GM18508 (cell line): ENCODE measurements around the gene CENPN.

Source experiments
- ATAC-seq: cut with Tn5 transposase; IDR thresholded peaks from one replicate; pipeline ENCODE4 v1.9.1; 2021; ENCODE audit warnings: moderate number of reproducible peaks; ENCODE audit not compliant: insufficient read depth, unreplicated experiment

The CENPN gene

GRCh38 chr16:81018496-81018895 is 11.5 kb downstream of the CENPN start:
- ATAC-seq, result no peak

DNA sequence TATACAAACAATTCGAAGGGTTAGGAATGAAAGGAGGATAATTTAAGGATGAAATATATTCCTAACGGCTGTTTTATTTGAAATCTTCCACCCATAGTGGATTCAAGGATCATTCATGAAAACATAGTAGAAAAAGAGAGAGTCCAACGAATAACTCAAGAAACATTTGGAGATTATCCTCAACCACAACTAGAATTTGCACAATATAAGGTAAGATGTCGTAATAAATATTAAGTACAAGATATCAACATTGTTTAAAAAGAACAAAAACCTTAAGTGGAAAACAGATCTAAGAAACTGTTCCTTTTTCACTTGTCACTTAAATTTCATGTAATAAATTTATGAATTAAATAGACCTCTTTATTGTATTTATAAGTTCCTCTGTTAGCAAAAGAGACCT is 19.4 kb downstream of the CENPN start:
- no peak for ATAC-seq

DNA sequence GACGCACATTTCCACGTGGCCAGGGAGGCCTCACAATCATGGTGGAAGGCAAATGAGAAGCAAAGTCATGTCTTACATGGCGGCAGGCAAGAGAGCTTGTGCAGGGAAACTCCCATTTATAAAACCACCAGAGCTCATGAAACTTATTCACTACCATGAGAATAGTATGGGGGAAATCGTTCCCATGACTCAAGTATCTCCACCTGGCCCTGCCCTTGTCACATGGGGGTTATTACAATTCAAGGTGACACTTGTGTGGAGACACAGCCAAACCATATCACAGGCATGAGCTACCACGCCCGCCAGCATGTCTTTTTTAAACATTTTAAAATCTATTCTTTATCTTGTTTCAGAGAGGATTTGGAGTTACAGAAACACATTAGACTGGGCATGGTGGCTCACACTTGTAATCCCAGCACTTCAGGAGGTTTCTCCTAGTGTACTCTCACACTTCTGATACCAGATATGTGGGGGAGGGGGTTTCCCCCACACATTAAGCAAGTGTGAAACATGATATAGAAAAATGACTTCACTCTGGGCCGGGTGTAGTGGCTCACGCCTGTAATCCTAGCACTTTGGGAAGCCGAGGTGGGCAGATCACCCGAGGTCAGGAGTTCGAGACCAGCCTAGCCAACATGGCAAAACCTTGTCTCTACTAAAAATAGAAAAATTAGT is 23.1 kb downstream of the CENPN start:
- ATAC-seq, result no peak

GRCh38 chr16:81035398-81035974 is 28.5 kb downstream of the CENPN start, which contains the start of gene ATMIN:
Gene ATMIN, plus strand, starts transcription at chr16:81035842. Its CDS starts 29 bp downstream, at chr16:81035871.
- ATAC-seq, result no peak

- ATAC-seq, result no peak
These were observed 29.1 kb downstream of the CENPN start for GRCh38 chr16:81035975-81036750.

DNA sequence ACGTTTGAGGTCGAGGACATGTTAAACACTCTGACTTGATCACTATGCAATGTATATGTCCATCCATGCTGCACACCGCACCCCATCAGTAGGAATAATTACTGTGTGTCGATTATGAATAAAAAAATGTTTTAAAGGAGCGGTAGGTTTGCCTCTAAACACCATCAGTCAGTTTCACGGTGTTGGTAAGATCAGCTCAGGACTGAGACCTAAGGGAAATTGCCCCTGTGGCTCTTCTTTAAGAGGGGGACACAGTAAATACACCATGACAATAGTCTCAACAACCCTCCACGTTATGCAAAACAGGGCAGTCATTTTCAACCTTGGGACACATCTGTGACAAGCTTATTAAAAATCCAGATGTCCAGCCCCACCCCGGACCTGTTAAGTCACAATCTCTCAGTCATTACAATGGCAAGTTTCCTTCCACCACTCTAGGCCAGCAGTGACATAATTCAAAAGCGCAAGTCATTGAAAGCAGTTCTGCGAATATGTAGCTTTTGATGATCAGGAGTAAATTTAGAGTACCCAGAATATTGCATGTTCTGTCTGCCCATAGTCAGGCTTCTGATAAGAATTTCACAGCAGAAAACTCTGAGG is 29.8 kb downstream of the CENPN start:
- no peak for ATAC-seq

DNA sequence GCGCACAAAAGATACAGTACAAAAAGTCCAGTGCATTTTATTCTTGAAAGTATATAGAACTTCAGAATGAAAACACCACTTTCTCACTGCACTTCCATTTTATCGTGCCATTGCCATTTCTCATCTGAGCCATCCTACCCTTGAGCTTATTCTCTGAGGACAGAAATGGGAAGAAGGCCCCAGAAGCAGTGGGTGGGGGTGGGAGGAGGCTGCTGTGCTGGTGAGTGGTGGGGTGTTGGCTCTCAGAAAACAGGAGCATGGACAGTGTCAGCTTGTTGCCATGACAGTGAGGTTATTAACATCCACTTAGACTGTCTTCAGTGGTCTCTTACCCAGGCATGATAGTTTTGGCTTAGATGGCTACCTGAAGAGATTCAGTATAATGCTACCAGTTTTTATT is 33.1 kb downstream of the CENPN start:
- ATAC-seq, result no peak

DNA sequence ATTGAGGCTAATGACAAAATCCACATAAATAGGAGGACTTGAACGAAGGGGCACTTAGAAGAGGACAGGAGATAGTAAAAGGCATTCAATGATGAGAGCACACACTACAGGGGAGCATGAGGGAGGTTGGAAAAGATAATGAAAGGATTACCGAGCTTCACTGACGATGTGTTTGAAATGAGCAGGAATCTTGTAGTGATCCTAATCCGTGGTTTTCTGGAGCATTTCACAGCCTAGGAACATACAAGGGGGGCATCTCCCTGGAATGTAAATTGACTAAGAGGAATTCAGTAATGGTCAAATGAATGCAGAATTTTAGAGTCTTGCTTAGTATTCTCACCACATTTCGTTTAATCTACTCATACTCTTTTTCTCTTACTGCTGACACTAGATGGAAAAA is 33.8 kb downstream of the CENPN start:
- no peak for ATAC-seq

- no peak for ATAC-seq
These were observed 34.7 kb downstream of the CENPN start for GRCh38 chr16:81041696-81042095.

DNA sequence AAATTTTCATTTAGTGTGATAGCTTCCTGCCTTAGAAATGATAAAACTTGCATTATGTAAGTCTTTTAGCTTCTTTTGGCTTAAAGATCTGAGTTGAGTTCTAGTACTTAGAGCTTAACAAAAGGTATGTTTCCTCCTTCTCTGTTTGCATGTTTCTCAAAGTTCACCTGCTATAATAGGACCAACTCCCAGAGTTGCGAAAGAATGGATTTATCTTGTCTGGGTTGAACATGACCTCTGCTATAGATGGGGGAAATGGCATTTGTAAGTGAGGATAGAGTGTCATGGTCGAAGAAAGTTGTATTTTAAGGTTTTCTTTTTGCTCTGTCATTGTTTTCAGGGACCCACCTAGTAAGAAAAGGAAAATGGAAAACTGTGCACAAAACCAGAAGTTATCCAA is 35.8 kb downstream of the CENPN start:
- ATAC-seq, result no peak

DNA sequence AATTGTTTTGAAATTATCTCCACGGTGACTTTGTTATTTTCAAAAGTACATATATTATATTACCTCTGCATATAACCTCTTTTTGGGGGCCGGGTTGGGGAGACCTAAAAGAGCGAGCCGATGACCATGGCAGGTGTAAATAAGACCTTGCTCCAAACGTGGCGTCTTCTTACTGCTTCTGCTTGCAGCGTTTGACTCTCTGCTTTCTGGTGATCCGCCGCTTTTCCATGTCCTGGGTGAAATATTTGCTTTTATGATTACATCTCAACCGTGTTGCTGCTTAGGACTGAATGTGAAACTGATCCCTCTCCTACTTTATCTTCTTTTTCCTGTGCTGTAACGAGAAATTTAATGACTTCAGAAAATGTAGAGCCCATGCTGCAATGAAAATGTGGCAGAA is 46.7 kb downstream of the CENPN start:
- no peak for ATAC-seq

DNA sequence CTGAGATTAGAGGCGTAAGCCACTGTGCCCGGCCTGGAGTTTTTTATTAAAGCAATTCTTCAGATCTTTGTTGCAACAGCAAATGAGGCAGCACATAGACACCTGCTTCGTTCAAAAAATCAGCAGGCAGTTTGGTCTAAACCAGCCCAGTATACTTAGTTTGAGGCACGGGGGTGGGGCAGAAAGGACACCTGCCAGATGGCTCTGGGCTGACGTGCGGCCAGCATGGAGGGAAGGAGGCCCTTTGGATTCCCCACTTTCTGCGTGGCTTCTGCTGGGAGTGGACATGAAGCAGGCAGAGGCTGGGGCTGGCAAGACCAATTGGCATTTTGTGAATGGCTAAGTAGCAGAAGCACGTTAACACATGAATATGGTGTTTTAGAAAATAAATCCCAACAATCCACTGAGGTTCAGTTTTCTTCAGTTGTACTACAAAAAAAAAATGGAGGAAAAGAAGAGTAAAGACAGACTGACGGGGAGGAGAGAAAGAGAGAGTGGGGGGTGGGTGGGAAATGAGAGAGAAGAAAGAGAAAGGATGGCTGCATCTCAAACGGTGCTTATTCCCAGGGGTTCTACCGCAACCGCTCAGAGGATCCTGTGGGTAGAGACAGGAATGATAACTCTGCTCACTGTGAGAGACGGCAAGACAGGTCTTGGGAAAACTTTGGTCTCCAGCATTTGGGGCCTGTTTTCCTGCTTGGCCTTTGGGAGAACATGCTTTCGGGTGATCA is 53.7 kb downstream of the CENPN start:
- no peak for ATAC-seq

DNA sequence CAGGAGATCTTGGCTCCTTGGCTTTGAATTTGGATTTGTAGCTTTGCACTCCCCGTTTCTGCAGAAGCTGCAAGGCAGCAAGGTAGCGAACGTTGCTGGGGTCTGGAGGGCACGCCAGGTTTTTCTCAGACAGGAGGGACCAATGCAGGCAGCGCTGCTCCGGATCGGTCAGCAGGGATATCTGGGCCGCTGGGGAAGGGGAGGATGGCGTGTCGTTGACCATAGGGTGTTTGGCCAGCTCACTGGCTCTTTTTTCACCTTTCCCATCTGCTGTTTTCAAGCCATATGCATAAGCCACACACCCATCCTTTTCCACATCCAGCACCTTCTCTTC is 54.3 kb downstream of the CENPN start:
- no peak for ATAC-seq

- ATAC-seq, result no peak
These were observed 55.0 kb downstream of the CENPN start for GRCh38 chr16:81061871-81062608.

DNA sequence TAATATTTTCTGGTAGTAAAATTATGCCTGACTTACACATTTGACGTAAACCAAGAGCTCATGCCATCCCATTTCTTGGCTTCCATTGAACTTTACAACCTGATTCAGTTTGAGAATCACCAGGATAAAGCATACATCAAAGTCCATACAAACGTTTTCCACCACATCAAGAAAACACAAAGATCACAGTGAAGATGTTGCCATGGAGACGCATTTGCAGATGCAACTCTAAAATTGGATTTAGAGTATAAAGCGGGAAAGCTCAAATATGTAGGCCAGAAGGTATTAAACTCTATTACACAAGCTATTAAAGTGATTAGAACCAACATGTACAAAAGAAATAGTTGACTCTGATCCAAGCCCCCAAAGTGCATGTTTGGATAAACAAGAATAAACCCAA is 59.7 kb downstream of the CENPN start:
- ATAC-seq, result no peak

DNA sequence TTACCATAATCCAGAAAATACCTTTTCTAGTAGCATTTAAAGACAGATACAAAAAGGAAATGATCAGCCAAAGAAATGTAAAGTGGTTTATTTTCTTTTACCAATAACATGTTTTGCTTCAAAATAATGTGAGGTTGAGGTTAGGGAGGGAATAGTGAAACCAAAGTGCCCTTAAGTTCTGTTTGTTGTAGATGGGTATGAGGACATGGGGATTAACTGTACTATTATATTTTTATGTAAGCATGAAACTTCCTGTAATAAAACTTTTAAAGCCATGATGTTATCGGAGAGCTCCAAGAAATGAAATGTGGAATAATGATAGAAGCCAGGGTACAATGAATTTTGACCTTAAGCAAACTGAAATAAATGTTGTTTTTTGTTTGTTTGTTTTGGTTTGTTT is 60.2 kb downstream of the CENPN start:
- ATAC-seq, result no peak

GRCh38 chr16:81069063-81069462 is 62.0 kb downstream of the CENPN start:
- no peak for ATAC-seq

DNA sequence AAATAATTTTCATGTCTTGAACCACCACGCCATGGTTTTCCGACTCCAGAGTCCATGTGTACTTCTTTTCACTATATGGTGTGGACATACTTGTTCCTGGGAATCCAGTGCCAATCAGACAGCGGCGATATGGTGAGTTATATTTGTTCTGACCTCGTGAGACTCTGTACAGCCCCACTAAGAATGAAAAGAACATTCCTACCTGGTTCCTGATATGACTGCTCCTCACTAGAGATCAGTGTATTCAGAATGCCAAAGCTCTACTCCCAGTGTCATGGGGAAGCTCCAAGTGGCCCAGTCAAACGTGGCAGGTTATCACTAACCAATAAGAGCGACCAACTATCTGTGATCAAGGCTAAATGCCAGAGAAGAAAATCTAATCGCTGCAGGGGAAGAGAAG is 64.0 kb downstream of the CENPN start:
- ATAC-seq, result no peak

- ATAC-seq, result no peak
These were observed 64.8 kb downstream of the CENPN start for GRCh38 chr16:81071805-81072204.
